SHP77 treated with DMSO at 0.1 percent for 48 hours (cell line): ENCODE results near the gene KDM4B.
"Not testable (repeated sequence)": the region's sequence is repeated elsewhere in the genome, so short reads cannot be mapped to it uniquely, and the experiment has no call there.

Experiments
- DNase-seq: peaks from one replicate; lab custom pipeline; 2025; lab: John Stamatoyannopoulos, UW

KDM4B gene

GRCh38 chr19:4967738-4968461, 1.0 kb upstream of the KDM4B start:
- DNase-seq, result no peak

GRCh38 chr19:4969292-4969771, 419 bp downstream of the KDM4B start:
- DNase-seq, result no peak

GRCh38 chr19:4969772-4970531, 1.0 kb downstream of the KDM4B start:
- no peak for DNase-seq

- DNase-seq, result no peak
These were observed 1.9 kb downstream of the KDM4B start for GRCh38 chr19:4970558-4971423.

GRCh38 chr19:4971424-4971793, 2.5 kb downstream of the KDM4B start:
- no peak for DNase-seq

GRCh38 chr19:4971816-4972495, 3.0 kb downstream of the KDM4B start:
- DNase-seq, result no peak

GRCh38 chr19:4972509-4973230, 3.8 kb downstream of the KDM4B start:
- DNase-seq, result no peak

GRCh38 chr19:4974880-4975469, 6.1 kb downstream of the KDM4B start:
- no peak for DNase-seq

GRCh38 chr19:4975601-4976000, 6.7 kb downstream of the KDM4B start:
- DNase-seq, result not testable (repeated sequence)

- no peak for DNase-seq
These were observed 7.7 kb downstream of the KDM4B start for GRCh38 chr19:4976401-4977298.

- no peak for DNase-seq
These were observed 8.6 kb downstream of the KDM4B start for GRCh38 chr19:4977299-4978174.

- no peak for DNase-seq
These were observed 10.4 kb downstream of the KDM4B start for GRCh38 chr19:4979211-4979807.

- no peak for DNase-seq
These were observed 11.2 kb downstream of the KDM4B start for GRCh38 chr19:4980067-4980466.

GRCh38 chr19:4980838-4981680, 12.1 kb downstream of the KDM4B start:
- no peak for DNase-seq

GRCh38 chr19:4981681-4981958, 12.7 kb downstream of the KDM4B start:
- no peak for DNase-seq

- no peak for DNase-seq
These were observed 14.6 kb downstream of the KDM4B start for GRCh38 chr19:4983346-4984105.

GRCh38 chr19:4984106-4984380, 15.1 kb downstream of the KDM4B start:
- DNase-seq, result no peak
